GM12878 (cell line): ENCODE results near the gene TRMT44.

Source experiments
- BRCA1 ChIP-seq: IDR thresholded peaks from 2 replicates; pipeline ENCODE4 v1.6.1; 2011; ENCODE audit warnings: low read depth, low read length, improper control_type of control experiment
- CTCF ChIP-seq, 3 experiments: IDR thresholded peaks in 2 of 3; conservative IDR thresholded peaks in 1 of 3; 2 replicates each; pipeline ENCODE4 v1.5.1; 2011; ENCODE audit warnings: low read depth in 3 of 3, low read length in 3 of 3, mild to moderate bottlenecking in 3 of 3, control low read depth in 2 of 3, moderate library complexity in 2 of 3, inconsistent platforms in 1 of 3, mixed read lengths in 1 of 3; ENCODE audit not compliant: control insufficient read depth in 2 of 3, insufficient read depth in 1 of 3; ENCODE audit errors: extremely low read depth in 1 of 3
- EGR1 ChIP-seq, 2 experiments: IDR thresholded peaks; 1 replicate in 1 of 2; 2 replicates in 1 of 2; pipeline ENCODE4 v1.6.1; 2011 to 2012; ENCODE audit warnings: low read depth in 2 of 2, low read length in 2 of 2, borderline replicate concordance in 1 of 2, mild to moderate bottlenecking in 1 of 2, moderate library complexity in 1 of 2
- ZSCAN29 ChIP-seq: fragments of 450-650 bp; IDR thresholded peaks from 2 replicates; pipeline ENCODE4 v1.6.1; 2017; ENCODE audit warnings: mild to moderate bottlenecking, moderate library complexity

- TF ChIP-seq CTCF (IDR thresholded peaks at IDR 0.05 in 2 of 3, conservative IDR thresholded peaks at IDR 0.05 in 1 of 3; ENCODE audit: control insufficient read depth in 2 of 3, extremely low read depth in 1 of 3, insufficient read depth in 1 of 3, low read depth in 3 of 3, low read length in 3 of 3) (no peak), BRCA1 (no peak), EGR1 (IDR thresholded peaks at IDR 0.05; ENCODE audit: borderline replicate concordance in 1 of 2, low read depth in 2 of 2, low read length in 2 of 2) (no peak), ZSCAN29 (no peak)
Measured at GRCh38 chr4:8443801-8444200, 3.2 kb downstream of the TRMT44 start.
